Transverse colon (tissue), 4 donors: Measurements from ENCODE around the gene MCF2L2. TPM values are rescaled to one million over a fixed set of nuclear protein-coding genes. Genes with fewer than 3 reads are reported as not detected.

Source experiments
- DNase-seq: peaks from one replicate; pipeline ENCODE4 v3.0.0-alpha.2; 2019
- H3K27ac ChIP-seq, 4 donors: fragments of 200-600 bp; sonication (generic); 2 replicates each; pipeline ENCODE4 v1.5.1; 2016 to 2018; ENCODE audit warnings: inconsistent platforms in 4 of 4
- H3K27me3 ChIP-seq: fragments of 200-600 bp; sonication (generic); 2 replicates; pipeline ENCODE4 v1.5.1; 2017; ENCODE audit warnings: inconsistent platforms
- H3K36me3 ChIP-seq, 4 donors: fragments of 200-600 bp; sonication (generic); 2 replicates each; pipeline ENCODE4 v1.5.1; 2017 to 2019; ENCODE audit warnings: inconsistent platforms in 4 of 4
- H3K4me1 ChIP-seq, 4 donors: fragments of 200-600 bp; sonication (generic); 2 replicates each; pipeline ENCODE4 v1.5.1; 2017 to 2020; ENCODE audit warnings: inconsistent platforms in 4 of 4
- H3K4me3 ChIP-seq, 4 donors: fragments of 200-600 bp; sonication (generic); 1 replicate in 1 of 4; 2 replicates in 3 of 4; pipeline versions ENCODE4 v1.5.1 to v1.6.1; 2017 to 2019; ENCODE audit warnings: inconsistent platforms in 4 of 4
- H3K9me3 ChIP-seq, 2 donors: fragments of 200-600 bp; sonication (generic); 2 replicates each; pipeline ENCODE4 v1.5.1; 2017 to 2019; ENCODE audit warnings: inconsistent platforms in 2 of 2
- CTCF ChIP-seq, 5 experiments: fragments of 200-600 bp in 3 of 5; fragments of 450-650 bp in 2 of 5; sonication (generic) in 3 of 5; IDR thresholded peaks; 1 replicate in 2 of 5; 2 replicates in 3 of 5; pipeline ENCODE4 v1.5.1; 2016 to 2017; ENCODE audit warnings: antibody characterized with exemption in 5 of 5, inconsistent platforms in 3 of 5, mild to moderate bottlenecking in 2 of 5, moderate library complexity in 1 of 5
- EP300 ChIP-seq: sonication (generic); formaldehyde crosslinking; IDR thresholded peaks from one replicate; pipeline ENCODE4 v1.6.1; 2017; ENCODE audit warnings: antibody characterized with exemption, low read depth
- POLR2A ChIP-seq: fragments of 450-650 bp; IDR thresholded peaks from one replicate; pipeline ENCODE4 v1.6.1; 2016; ENCODE audit warnings: antibody characterized with exemption, mild to moderate bottlenecking, moderate library complexity
- POLR2AphosphoS5 ChIP-seq, 3 donors: sonication (generic); formaldehyde crosslinking; IDR thresholded peaks; one replicate each; pipeline ENCODE4 v1.6.1; 2016; ENCODE audit warnings: antibody characterized with exemption in 3 of 3
- WGBS, 2 donors: methylation state at CpG; one replicate each; pipeline ENCODE4 v1.1.5; 2018; ENCODE audit warnings: low coverage in 1 of 2; 5-methylcytosine and 5-hydroxymethylcytosine counted together
- in situ Hi-C, 4 donors: fragments of 200-750 bp; cut with MboI; loops; one replicate each; pipeline versions ENCODE4 v1.15.0 to v1.15.1; 2017; ENCODE audit warnings: low sequenced_read_pairs in 3 of 4, low pct_ligation_motif_present in 1 of 4, low pct_unique_long_range_greater_than_20kb in 1 of 4
- intact Hi-C: fragments of 100-400 bp; cut with DNase I; formaldehyde crosslinking; loops from one replicate; pipeline ENCODE4 v1.15.1; 2023; ENCODE audit warnings: low total_unique reads
- total RNA-seq, 4 donors: library from RNA; depleted of rRNA; stranded (reverse); fragments of >200 nt; gene quantifications; one replicate each; pipeline ENCODE4 v1.1.0, GENCODE V29; 2016

MCF2L2 gene
- total RNA-seq, 4 donors from 2014 or later: 0.20 to 3.7 (median 2.0) TPM

- in situ Hi-C loops (no loop called here), intact Hi-C loops (no loop called here)
- Histone ChIP-seq H3K36me3 (no peaks in the 10 kb centered on the region), H3K9me3 (no peaks in the 10 kb centered on the region), H3K27ac (no peak overlapping the region), H3K4me1 (no peaks in the 10 kb centered on the region), H3K4me3 (no peak overlapping the region), H3K27me3 (no peaks in the 10 kb centered on the region)
- DNase-seq: no peak
- TF ChIP-seq EP300 (no peak), CTCF (IDR thresholded peaks at IDR 0.05) (no peak), POLR2AphosphoS5 (IDR thresholded peaks at IDR 0.05) (no peak), POLR2A (no peak)
- 25 to 59% methylated on average over 2 to 6 of the region's 6 CpGs for WGBS, 2 donors
These were observed 276.5 kb downstream of the MCF2L2 start for GRCh38 chr3:183151821-183152351.

GRCh38 chr3:183151086-183151485 lies 277.3 kb downstream of the MCF2L2 start:
- in situ Hi-C loops: no loop called here
- no peak for TF ChIP-seq POLR2AphosphoS5 (IDR thresholded peaks at IDR 0.05)
- TF ChIP-seq POLR2A: no peak
- TF ChIP-seq EP300: no peak
- TF ChIP-seq CTCF (IDR thresholded peaks at IDR 0.05): no peak
- H3K4me1 ChIP-seq: no peaks in the 10 kb centered on the region
- WGBS, 2 donors: 75 to 92% methylated on average over 2 to 3 of the region's 3 CpGs
- no peaks in the 10 kb centered on the region for H3K9me3 ChIP-seq
- intact Hi-C loops: no loop called here
- H3K36me3 ChIP-seq: no peaks in the 10 kb centered on the region
- no peak overlapping the region for H3K4me3 ChIP-seq
- DNase-seq: no peak
- H3K27me3 ChIP-seq: no peaks in the 10 kb centered on the region
- no peak overlapping the region for H3K27ac ChIP-seq

- in situ Hi-C loops: loop anchor here in 1 of 4 donors (25.0 kb wide), 1 partner anchor 612 kb away; no protein-coding TSS in a partner anchor
- Histone ChIP-seq H3K4me3 (no peak overlapping the region), H3K9me3 (no peaks in the 10 kb centered on the region), H3K27ac (no peak overlapping the region), H3K4me1 (no peaks in the 10 kb centered on the region), H3K27me3 (no peaks in the 10 kb centered on the region), H3K36me3 (no peaks in the 10 kb centered on the region)
- TF ChIP-seq EP300 (no peak), POLR2AphosphoS5 (IDR thresholded peaks at IDR 0.05) (no peak), CTCF (IDR thresholded peaks at IDR 0.05) (no peak), POLR2A (no peak)
- WGBS, 2 donors: 62 to 66% methylated on average over 4 to 5 of the region's 5 CpGs
- no peak for DNase-seq
- intact Hi-C loops: no loop called here
These were observed 278.3 kb downstream of the MCF2L2 start for GRCh38 chr3:183149915-183150750.

- no peak for TF ChIP-seq POLR2A
- no peak for TF ChIP-seq CTCF (IDR thresholded peaks at IDR 0.05)
- TF ChIP-seq POLR2AphosphoS5 (IDR thresholded peaks at IDR 0.05): no peak
- TF ChIP-seq EP300: no peak
- intact Hi-C loops (no loop called here), in situ Hi-C loops (loop anchor here in 1 of 4 donors (25.0 kb wide), 1 partner anchor 614 kb away; no protein-coding TSS in a partner anchor)
- Histone ChIP-seq H3K4me3 (no peak overlapping the region), H3K27me3 (no peaks in the 10 kb centered on the region), H3K36me3 (no peaks in the 10 kb centered on the region), H3K27ac (no peak overlapping the region), H3K9me3 (no peaks in the 10 kb centered on the region), H3K4me1 (no peaks in the 10 kb centered on the region)
- DNase-seq: no peak
- 59 to 67% methylated on average over 2 to 4 of the region's 4 CpGs for WGBS, 2 donors
These were observed 280.4 kb downstream of the MCF2L2 start for GRCh38 chr3:183148056-183148455.
